Endothelial cell of umbilical vein (primary cell): ENCODE measurements around the gene ANKRD34A. TPM values are rescaled to one million over a fixed set of nuclear protein-coding genes. Genes with fewer than 3 reads are reported as not detected.

Source experiments
- BruUV-seq: library from RNA; stranded (reverse); fragments of 400-500 nt; replicated peaks from 2 replicates; lab custom pipeline; 2021; lab: Mats Ljungman, UMichigan
- CTCF ChIA-PET: fragments of 300-600, 350-600 bp; sonication (Branson Sonifier 250); formaldehyde crosslinking; loops from one replicate; lab custom pipeline; 2021; ENCODE audit warnings: antibody characterized with exemption, inconsistent platforms; lab: Charles Lee
- POLR2A ChIA-PET: fragments of 300-600, 350-600 bp; sonication (Branson Sonifier 250); formaldehyde crosslinking; loops from one replicate; lab custom pipeline; 2021; ENCODE audit warnings: antibody characterized with exemption, inconsistent platforms; lab: Charles Lee
- DNase-seq: peaks from one replicate; pipeline ENCODE4 v3.0.0-alpha.2; 2011; ENCODE audit warnings: low read depth, low spot score
- FAIRE-seq: peaks from 2 replicates; lab custom pipeline; 2011; peaks lifted over from hg19 to GRCh38; lab: Jason Lieb, UNC
- H2AFZ ChIP-seq: 2 replicates; pipeline ENCODE4 v1.6.0; 2012; ENCODE audit warnings: low read depth, low read length, control low read depth, inconsistent platforms
- H3K27ac ChIP-seq: 2 replicates; pipeline ENCODE4 v1.5.1; 2011; ENCODE audit warnings: low read depth, mild to moderate bottlenecking, control low read depth, low read length, moderate library complexity; ENCODE audit not compliant: insufficient read depth
- H3K27me3 ChIP-seq, 2 experiments: 2 replicates each; pipeline versions ENCODE4 v1.6.0 to v1.6.1; 2011; ENCODE audit warnings: low read length in 2 of 2, mixed read lengths in 1 of 2; ENCODE audit not compliant: control insufficient read depth in 2 of 2, insufficient read depth in 2 of 2
- H3K36me3 ChIP-seq, 2 experiments: 2 replicates in 1 of 2; 3 replicates in 1 of 2; pipeline ENCODE4 v1.5.1; 2011; ENCODE audit warnings: low read length in 2 of 2, mild to moderate bottlenecking in 1 of 2, moderate library complexity in 1 of 2; ENCODE audit not compliant: control insufficient read depth in 2 of 2, insufficient read depth in 2 of 2; ENCODE audit errors: extremely low read depth in 1 of 2
- H3K4me1 ChIP-seq: 3 replicates; pipeline ENCODE4 v1.5.1; 2011; ENCODE audit warnings: mild to moderate bottlenecking, low read length; ENCODE audit not compliant: control insufficient read depth, insufficient read depth; ENCODE audit errors: extremely low read depth
- H3K4me2 ChIP-seq: 2 replicates; pipeline ENCODE4 v1.6.1; 2011; ENCODE audit warnings: low read length, control low read depth, mixed read lengths; ENCODE audit not compliant: insufficient read depth
- H3K4me3 ChIP-seq, 3 experiments: fragments of 200-600 bp in 1 of 3; sonication (generic), shearing (Covaris generic) in 1 of 3; replicated peaks in 1 of 3; 2 replicates each; pipeline ENCODE4 v1.5.1; 2011 to 2016; ENCODE audit warnings: control low read depth in 3 of 3, low read length in 3 of 3, mild to moderate bottlenecking in 2 of 3, inconsistent platforms in 1 of 3, low read depth in 1 of 3, moderate library complexity in 1 of 3; ENCODE audit not compliant: insufficient read depth in 1 of 3
- H3K79me2 ChIP-seq: 2 replicates; pipeline ENCODE4 v1.6.0; 2012; ENCODE audit warnings: low read length, inconsistent platforms; ENCODE audit not compliant: control insufficient read depth, insufficient read depth
- H3K9ac ChIP-seq: replicated peaks from 2 replicates; pipeline ENCODE3; 2011; ENCODE audit warnings: low read length, control low read depth; ENCODE audit not compliant: insufficient read depth; ENCODE audit errors: extremely low read depth
- H3K9me1 ChIP-seq: replicated peaks from 3 replicates; pipeline ENCODE4 v1.6.0; 2011; ENCODE audit warnings: mild to moderate bottlenecking, low read length; ENCODE audit not compliant: control insufficient read depth, insufficient read depth; ENCODE audit errors: extremely low read depth
- H3K9me3 ChIP-seq: replicated peaks from 2 replicates; pipeline ENCODE4 v1.5.1; 2012; ENCODE audit warnings: low read length, inconsistent platforms; ENCODE audit not compliant: control insufficient read depth, insufficient read depth
- H4K20me1 ChIP-seq: replicated peaks from 2 replicates; pipeline ENCODE3; 2011; ENCODE audit warnings: mild to moderate bottlenecking, low read length; ENCODE audit not compliant: control insufficient read depth, insufficient read depth; ENCODE audit errors: extremely low read depth
- EZH2 ChIP-seq: IDR thresholded peaks from 2 replicates; pipeline ENCODE4 v1.6.1; 2012; ENCODE audit warnings: borderline replicate concordance, low read depth, mild to moderate bottlenecking, moderate library complexity, low read length, inconsistent platforms; ENCODE audit not compliant: severe bottlenecking
- FOS ChIP-seq: IDR thresholded peaks from 2 replicates; pipeline ENCODE4 v1.6.1; 2011; ENCODE audit warnings: mild to moderate bottlenecking, low read length, moderate library complexity, borderline replicate concordance; ENCODE audit not compliant: insufficient read depth
- GATA2 ChIP-seq: IDR thresholded peaks from 2 replicates; pipeline ENCODE4 v1.7.0; 2011; ENCODE audit warnings: low read depth, mild to moderate bottlenecking, moderate library complexity, mixed read lengths, low read length; ENCODE audit not compliant: insufficient read length, insufficient read depth
- JUN ChIP-seq: IDR thresholded peaks from 2 replicates; pipeline ENCODE4 v1.6.1; 2011; ENCODE audit warnings: borderline replicate concordance, low read depth; ENCODE audit not compliant: insufficient read length, insufficient read depth
- MYC ChIP-seq: IDR thresholded peaks from one replicate; pipeline ENCODE4 v1.6.1; 2011; ENCODE audit warnings: mild to moderate bottlenecking, low read depth, low read length
- POLR2A ChIP-seq: IDR thresholded peaks from 2 replicates; pipeline ENCODE4 v1.6.1; 2012; ENCODE audit warnings: low read depth, mild to moderate bottlenecking, control low read depth, low read length
- POLR2AphosphoS5 ChIP-seq: IDR thresholded peaks from 2 replicates; pipeline ENCODE4 v1.6.1; 2012; ENCODE audit warnings: low read depth, mild to moderate bottlenecking, control low read depth, low read length, moderate library complexity; ENCODE audit not compliant: insufficient read depth
- dilution Hi-C: fragments of 300-500 bp; cut with MboI; formaldehyde crosslinking; loops from one replicate; pipeline ENCODE4 v1.15.0; 2019; ENCODE audit warnings: low sequenced_read_pairs; ENCODE audit not compliant: extremely low pct_ligation_motif_present
- intact Hi-C: fragments of 100-400 bp; cut with micrococcal nuclease; formaldehyde crosslinking; loops from one replicate; pipeline ENCODE4 v1.10.0; 2022
- polyA plus RNA-seq, 4 experiments: library from polyadenylated mRNA; depleted of rRNA in 3 of 4; stranded (reverse) in 3 of 4; unstranded in 1 of 4; fragments of >200 nt; gene quantifications; 2 replicates each; pipeline versions ENCODE4 v1.2.1 to v1.2.3, GENCODE V29; 2011 to 2012; ENCODE audit warnings: missing spikeins in 1 of 4
- total RNA-seq: library from RNA; stranded (reverse); gene quantifications from 2 replicates; pipeline ENCODE4 v1.2.3, GENCODE V29; 2021
- TF ChIP-seq, protein P1 (sequence below): IDR thresholded peaks from 2 replicates; pipeline ENCODE4 v1.6.1; 2011; ENCODE audit not compliant: insufficient read depth, insufficient read length
- TF ChIP-seq, protein P2 (sequence below), 2 donors: IDR thresholded peaks; 1 replicate in 1 of 2; 2 replicates in 1 of 2; pipeline ENCODE4 v1.5.1; 2011; ENCODE audit warnings: low read length in 2 of 2, mild to moderate bottlenecking in 2 of 2, moderate library complexity in 2 of 2, control low read depth in 1 of 2, inconsistent platforms in 1 of 2, low read depth in 1 of 2; ENCODE audit not compliant: insufficient read depth in 1 of 2; ENCODE audit errors: extremely low read depth in 1 of 2

Gene ANKRD34A
- total and polyA plus RNA-seq, 2 donors (not counting 3 experiments of a cell fraction or from before 2014, with no cell fraction given): 0.24 to 0.43 TPM

DNA sequence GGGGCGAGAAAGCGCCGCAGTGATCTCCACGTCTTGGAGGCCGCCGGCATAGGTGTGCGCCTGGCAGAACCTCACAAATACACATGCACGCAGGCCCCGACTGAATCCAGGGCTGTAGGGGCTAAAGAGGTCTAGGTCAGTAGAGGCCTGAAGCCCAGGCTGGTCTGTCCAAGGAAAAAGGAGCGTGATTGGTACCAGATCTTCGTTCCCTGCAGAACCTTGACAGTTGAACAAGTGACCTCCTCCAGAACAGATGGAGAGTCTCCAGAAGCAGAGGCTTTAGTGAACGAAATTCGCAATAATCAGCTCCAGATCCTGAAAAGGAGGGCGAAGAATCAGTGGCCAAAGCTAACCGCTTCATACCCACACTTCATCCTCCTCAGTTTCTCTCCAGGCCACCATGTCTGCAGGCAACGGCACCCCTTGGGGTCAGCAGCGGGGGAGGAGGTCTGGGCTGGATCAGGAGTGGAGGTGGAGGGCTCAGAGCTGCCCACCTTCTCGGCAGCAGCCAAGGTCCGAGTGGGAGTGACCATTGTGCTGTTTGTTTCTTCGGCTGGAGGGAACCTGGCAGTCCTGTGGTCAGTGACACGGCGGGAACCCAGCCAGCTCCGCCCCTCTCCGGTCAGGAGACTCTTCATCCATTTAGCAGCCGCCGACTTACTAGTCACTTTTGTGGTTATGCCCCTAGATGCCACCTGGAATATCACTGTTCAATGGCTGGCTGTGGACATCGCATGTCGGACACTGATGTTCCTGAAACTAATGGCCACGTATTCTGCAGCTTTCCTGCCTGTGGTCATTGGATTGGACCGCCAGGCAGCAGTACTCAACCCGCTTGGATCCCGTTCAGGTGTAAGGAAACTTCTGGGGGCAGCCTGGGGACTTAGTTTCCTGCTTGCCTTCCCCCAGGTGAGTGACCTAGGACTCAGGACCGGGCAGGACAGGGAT lies 45.1 kb downstream of the ANKRD34A start:
- no peak for TF ChIP-seq JUN
- TF ChIP-seq MYC: no peak
- TF ChIP-seq, protein P1, sequence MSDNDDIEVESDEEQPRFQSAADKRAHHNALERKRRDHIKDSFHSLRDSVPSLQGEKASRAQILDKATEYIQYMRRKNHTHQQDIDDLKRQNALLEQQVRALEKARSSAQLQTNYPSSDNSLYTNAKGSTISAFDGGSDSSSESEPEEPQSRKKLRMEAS: no peak
- no peak for TF ChIP-seq EZH2
- TF ChIP-seq, protein P2, sequence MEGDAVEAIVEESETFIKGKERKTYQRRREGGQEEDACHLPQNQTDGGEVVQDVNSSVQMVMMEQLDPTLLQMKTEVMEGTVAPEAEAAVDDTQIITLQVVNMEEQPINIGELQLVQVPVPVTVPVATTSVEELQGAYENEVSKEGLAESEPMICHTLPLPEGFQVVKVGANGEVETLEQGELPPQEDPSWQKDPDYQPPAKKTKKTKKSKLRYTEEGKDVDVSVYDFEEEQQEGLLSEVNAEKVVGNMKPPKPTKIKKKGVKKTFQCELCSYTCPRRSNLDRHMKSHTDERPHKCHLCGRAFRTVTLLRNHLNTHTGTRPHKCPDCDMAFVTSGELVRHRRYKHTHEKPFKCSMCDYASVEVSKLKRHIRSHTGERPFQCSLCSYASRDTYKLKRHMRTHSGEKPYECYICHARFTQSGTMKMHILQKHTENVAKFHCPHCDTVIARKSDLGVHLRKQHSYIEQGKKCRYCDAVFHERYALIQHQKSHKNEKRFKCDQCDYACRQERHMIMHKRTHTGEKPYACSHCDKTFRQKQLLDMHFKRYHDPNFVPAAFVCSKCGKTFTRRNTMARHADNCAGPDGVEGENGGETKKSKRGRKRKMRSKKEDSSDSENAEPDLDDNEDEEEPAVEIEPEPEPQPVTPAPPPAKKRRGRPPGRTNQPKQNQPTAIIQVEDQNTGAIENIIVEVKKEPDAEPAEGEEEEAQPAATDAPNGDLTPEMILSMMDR (IDR thresholded peaks at IDR 0.05; ENCODE audit: extremely low read depth in 1 of 2, insufficient read depth in 1 of 2, low read depth in 1 of 2, low read length in 2 of 2): no peak
- no peak for TF ChIP-seq POLR2A
- no peak for TF ChIP-seq GATA2
- TF ChIP-seq FOS: no peak
- no peak for TF ChIP-seq POLR2AphosphoS5
- DNase-seq (peak; percentile 68), FAIRE-seq (peak; percentile 78)
- H3K79me2 ChIP-seq: peaks cover 7% of the 10 kb centered on the region
- H3K9me3 ChIP-seq: no peaks in the 10 kb centered on the region
- H3K9me1 ChIP-seq: no peaks in the 10 kb centered on the region
- peak overlapping the region; percentile 45 to 77 (median 62) for H3K4me3 ChIP-seq
- dilution Hi-C loops (no loop called here), intact Hi-C loops (loop anchor here (2.0 kb wide), 2 partner anchors 38 to 60 kb away; partner anchors contain the start of gene PIAS3)
- peak overlapping the region; percentile 26 for H2AFZ ChIP-seq
- H3K27ac ChIP-seq: peak overlapping the region; percentile 19
- CTCF ChIA-PET: interaction anchor here (0.7 to 1.9 kb wide), 10 partner anchors 8 to 88 kb away, joined by 3 to 28 read pairs (median 6); partner anchors contain the start of genes ANKRD34A, ITGA10, LIX1L and NUDT17
- BruUV-seq: no TSS peak
- H3K4me2 ChIP-seq: peak overlapping the region; percentile 77
- H3K9ac ChIP-seq: peak overlapping the region; percentile 76
- peaks cover 16% of the 10 kb centered on the region for H3K4me1 ChIP-seq
- H4K20me1 ChIP-seq: no peaks in the 10 kb centered on the region
- peaks cover 2 to 3% of the 10 kb centered on the region in 2 experiments for H3K36me3 ChIP-seq
- POLR2A ChIA-PET: interaction anchor here (0.7 to 1.5 kb wide), 6 partner anchors 8 to 82 kb away, joined by 3 to 6 read pairs (median 3); partner anchors contain the start of genes LIX1L, PIAS3 and RBM8A
- no peaks in the 10 kb centered on the region for H3K27me3 ChIP-seq
